Activated CD4-positive, alpha-beta T cell treated with anti-CD3 and anti-CD28 coated beads, Interleukin-2, Interleukin-6, amounts not matched to agents 100 ng/mL and 50 ng/mL, durations not matched to agents 16 hours and 8 hours (primary cell): Measurements from ENCODE around the gene LPP.

Experiments used
- DNase-seq: peaks from one replicate; pipeline ENCODE4 v3.0.0-alpha.2; 2020

The LPP gene

DNA sequence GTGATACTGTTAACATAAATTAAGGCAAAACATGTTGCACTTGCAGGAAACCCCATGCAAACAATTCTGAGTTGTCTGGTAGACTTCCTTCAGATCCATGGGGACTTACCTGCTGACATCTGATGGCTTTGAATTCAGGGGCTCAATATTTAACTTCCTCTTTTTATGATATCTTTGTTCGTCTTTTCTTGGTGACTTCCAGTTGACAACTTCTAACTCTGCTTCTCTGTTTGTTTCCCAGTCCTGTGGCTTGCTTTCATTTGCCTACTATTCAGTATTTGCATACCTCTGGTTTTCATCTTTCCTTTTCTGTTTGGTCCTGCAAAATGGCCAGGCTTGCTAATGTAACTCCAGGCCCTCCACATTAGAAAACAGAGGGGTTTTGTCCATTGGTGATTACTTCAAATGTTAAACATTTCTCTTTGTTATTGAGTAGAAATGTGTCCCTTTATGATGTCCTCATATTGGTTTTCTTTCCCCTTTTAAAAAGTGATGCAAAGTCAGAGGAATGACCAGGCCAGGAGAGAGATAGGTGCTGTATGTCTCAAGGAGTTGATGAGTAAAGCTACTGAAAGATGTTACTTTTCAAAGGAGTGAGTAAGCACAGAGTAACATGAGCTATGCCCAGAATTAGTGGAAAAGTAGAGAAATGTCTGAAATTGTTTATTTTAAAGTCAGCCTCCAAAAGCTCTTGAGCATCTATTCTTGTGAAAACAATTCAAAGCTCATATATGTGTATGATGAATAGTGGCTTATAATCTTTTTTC, 335.9 kb downstream of the LPP start:
- no peak for DNase-seq

DNA sequence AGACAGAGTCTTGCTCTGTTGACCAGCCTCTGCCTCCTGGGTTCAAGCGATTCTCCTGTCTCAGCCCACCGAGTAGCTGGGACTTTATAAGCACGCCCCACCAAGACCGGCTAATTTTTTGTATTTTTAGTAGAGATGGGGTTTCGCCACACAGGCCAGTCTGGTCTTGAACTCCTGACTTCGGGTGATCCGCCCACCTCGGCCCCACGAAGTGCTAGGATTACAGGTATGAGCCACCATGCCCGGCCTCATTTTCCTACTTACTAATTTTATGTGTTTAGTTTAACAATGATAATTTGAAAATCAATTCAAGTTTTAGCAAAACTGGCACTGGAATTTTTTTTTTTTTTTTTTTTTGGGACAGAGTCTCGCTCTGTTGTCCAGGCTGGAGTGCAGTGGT, 336.5 kb downstream of the LPP start:
- DNase-seq = no peak

DNA sequence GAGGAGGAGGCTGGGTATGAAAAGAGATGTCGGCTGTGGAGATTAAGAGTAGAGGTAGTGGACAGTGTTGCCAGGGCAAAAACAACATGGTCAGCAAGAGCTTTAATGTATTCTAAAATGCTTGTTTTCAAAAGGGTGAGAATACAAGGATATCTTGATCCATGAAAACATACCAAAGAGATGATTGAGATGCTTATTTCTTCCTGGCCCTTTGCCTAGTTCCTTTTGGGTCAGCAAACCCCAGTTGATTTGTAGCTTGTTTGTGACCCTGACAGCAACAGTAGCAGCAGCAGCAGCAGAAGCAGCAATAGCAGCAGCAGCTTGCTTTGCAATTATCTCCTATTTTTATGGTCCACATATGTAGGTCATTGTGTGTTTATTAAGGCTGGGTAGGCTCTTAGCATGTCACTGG, 337.3 kb downstream of the LPP start:
- DNase-seq = no peak

DNA sequence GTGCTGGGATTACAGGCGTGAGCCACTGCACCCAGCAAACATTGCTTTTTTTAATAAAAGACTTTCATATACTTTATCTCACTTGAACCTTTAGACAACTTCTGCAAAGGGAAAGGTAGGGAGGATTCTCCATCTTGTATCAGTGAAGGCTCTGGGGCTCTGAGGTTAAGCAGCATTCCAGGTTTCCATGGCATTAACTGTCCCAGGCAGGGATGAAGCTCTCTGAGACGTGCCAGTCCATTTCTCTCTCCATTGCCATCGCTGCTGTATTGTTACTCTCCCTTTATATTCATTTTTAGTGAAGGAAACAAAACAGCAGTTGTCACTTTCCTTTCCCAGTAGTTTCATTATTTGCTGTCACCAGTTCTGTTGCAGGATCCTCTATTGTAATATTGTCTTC, 342.4 kb downstream of the LPP start:
- DNase-seq = no peak

DNA sequence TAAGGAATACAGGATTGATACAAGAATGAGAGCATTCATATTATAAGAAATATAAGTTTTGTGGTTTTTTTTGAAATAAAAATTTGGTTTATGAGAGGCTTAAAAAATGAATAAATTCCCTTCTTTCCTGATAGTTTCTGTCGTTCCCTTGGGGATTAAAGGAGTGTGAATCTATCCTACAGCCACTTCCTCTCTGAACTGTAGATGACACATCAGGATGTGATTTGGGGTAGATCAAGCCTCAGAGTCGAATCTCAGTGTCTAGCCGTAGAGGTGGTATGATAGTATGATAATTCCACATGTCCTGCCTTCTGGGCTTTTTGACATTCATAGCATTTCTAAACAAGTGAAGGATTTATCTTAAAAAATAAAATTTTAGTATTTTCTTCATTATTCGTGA, 343.1 kb downstream of the LPP start:
- DNase-seq = no peak

DNA sequence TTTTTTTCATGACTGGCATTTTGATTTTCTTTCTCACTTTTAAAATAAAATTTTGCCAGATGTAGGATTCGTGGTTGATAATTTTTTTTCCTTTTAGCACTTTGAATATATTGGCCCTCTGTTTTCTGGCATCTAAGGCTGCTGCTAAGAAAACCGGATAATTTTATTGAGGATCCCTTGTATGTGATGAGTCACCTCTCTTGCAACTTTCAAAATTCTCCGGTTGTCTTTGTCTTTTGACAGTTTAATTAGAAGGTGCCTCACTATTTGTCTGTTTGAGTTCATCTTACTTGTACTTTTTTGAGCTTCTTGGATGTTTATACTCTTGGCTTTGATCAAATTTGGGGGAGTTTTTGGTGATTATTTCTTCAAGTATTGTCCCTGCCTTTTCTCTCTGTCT, 349.7 kb downstream of the LPP start:
- DNase-seq = no peak

DNA sequence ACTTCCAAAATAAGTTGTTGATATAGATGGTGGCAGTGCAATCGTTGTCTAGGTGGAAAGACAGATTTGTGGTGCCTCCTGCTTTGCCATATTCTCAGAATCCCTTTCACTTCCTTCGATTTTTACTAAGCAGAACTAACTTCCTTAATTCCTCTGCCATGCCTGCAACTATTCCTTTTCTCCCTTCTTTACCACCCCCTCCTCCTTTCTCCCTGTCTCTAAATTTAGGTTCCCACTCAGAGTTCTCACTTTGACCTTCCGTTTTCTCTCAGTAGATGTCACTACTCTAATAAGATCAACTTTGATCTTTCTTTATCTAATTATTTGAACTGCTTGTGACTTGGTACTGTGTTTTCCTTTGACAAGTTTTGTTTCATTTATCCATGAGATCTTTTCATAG, 351.2 kb downstream of the LPP start:
- DNase-seq = no peak

DNA sequence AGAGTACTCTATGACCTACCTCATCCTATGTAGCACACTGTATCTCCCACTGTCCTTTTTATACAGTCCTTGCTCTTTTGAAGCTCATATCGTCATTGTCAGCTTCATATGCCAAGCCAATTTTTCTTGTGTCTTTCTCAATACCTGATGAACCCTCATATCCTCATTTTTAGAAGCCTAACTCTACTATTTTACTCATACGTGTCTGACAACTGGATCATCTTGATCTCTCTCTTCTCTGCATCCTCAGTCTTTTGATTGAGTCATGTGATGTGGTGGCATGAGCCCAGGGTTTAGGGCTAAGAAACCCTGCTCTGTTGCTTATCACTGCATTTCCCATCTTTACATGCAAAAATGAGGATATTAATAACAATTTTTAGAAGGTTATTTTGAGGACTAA, 352.0 kb downstream of the LPP start:
- no peak for DNase-seq

DNA sequence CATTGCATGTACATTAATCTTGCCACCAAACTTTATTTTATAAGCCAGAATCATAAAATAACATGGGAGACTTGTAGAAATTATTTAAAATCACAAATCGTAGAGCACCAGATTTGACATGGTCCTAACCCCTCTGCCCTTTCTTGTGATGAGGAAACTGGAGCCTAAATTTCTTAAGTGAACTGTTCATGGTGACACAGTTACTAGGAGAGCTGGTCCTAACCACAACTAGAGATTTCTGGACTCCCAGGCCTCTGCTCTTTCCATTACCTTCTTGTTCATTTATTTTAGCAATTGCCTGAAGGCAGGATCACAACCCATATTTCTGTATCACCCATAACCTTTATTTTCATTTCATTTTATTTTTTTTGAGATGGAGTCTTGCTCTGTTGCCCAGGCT, 352.5 kb downstream of the LPP start:
- no peak for DNase-seq

DNA sequence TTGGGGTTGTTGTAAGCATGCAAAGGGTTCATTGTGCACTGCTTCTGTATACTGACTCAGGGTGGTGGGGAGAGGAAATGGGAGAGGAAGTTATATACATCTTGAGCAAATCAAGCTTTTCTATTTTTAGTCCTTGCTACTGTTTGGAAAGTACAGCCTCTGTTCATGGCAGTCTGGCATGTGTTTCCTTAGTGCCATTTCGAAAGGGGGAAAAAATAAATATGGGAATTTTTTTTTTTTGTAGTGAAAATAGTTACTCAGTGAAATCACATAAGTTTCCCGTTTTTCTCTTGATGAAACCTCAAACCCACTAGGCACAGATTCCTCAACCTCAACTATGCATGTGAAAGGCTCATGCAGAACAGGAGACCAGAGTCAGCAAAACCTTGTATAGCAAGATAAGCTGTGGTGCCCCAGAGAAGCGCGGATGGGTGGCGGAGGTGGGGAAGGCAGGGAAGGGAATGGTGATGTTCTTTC, 353.3 kb downstream of the LPP start:
- no peak for DNase-seq

DNA sequence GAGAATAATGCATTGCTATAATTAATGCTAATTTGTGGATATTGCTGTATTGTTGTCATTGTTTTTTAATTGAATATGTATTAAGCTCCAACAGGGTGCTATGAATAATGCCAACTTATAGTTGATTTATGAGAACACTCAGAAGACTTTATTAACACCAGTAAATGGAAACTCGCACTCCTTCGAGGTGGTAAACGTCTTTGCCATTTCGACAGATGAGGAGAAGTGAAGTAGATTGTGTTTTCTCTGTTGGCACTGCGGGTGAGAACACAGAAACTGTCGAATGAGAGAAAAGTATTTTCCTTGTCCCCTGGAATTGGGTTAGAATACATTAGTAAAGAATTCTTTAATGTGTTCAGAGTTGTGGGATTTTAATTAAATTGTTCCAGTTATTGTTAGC, 354.5 kb downstream of the LPP start:
- DNase-seq = no peak

DNA sequence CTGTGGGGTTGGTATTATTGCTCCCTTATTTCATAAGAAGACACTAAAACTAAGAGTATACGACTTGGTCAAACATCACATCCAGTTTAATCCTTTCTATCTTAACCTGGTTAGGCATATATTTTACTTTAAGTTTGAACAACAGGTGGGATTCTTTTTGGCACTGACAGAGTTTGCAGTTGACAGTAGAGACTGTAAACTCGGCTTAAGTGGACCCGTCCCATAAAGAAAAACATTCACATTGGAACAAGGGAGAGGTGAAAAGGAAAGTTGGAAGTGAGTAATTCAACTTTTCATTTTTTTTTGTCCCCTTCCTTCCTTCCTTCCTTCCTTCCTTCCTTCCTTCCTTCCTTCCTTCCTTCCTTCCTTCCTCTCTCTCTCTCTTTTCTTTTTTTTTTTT, 355.4 kb downstream of the LPP start:
- DNase-seq = no peak

DNA sequence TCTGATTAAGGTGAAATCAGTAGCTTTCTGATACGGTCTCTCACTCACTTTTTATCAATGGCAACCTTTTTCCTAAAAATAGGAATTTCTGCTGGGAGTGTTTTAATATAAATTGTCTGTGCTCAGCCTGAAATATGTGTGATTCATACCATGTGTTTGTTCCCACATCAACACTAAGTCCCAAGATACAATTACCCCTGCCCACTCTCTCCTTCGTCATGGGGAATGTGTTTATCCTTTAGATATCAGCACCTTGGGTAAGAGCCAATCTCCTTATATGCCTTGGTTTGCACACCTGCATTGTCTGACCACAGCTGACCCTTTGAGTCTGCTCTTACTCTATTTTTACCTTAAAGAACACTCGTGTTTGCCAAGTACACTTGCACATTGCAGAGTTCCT, 356.4 kb downstream of the LPP start:
- DNase-seq = no peak

DNA sequence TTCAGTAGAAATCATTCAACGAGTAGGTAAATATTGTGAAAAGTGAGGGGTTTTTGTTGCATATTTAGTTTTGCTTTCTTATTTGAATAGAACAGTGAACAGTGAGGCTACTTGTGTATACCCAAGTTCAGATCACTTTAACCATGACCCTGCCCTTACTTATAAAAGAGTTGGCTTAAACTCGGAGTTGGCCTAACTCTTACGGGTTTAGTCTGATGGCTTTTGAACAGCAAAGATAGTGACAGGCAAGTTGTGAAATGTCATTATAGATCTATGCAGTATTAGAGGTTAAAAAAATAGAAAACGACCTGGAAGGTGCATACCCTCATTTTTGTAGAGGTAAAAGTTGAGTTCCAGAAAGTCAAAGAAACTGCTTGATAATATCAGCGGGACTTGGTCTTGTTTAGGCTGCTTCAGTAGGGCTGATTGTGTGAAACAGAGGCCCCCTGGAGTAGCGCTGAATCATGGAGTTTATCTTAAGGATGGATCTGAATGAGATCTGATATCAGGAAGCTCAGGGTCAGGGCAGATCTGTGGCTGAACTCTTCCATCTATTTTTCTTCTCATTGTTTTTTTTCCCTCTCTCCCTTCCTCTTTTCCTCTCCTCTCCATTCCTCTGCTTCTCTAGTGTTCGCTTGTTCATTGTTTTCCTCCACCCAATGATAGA, 359.8 kb downstream of the LPP start:
- DNase-seq = no peak

DNA sequence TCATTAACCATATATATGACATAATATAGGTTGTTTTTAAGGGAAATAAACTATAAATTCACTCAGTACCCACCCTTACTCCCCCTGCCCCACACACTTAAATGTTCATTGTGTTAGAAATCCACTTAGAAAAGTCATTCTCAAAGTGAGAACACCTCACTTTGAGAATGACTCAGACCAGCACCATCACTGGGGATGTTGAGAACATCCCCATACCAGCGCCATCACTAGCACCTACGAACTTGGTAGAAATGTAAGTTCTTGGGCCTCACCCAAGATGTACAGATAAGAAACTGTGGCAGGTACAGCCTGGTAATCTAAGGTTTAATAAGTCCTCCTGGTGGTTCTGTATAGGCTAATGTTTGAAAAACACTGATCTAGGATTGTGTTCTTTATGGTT, 362.6 kb downstream of the LPP start:
- DNase-seq = peak; percentile 54

DNA sequence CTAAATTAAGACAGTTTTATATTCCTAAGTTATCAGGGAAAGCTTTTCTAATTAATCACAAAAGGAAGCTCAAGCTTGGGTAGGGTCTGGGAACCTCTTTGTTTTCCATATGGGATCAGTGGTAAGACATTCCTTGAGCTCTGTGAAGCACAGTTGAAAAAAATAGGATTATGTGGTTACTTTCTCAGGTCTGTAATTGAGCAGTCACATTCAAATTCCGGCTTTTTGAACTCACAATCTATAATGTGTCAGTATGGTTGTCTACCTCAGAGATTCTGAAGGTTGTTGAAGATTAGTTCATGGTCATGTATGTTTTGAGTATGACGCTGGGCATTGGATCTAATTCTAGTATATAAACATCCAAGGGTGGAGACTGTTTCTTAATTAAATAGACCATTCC, 364.5 kb downstream of the LPP start:
- no peak for DNase-seq

DNA sequence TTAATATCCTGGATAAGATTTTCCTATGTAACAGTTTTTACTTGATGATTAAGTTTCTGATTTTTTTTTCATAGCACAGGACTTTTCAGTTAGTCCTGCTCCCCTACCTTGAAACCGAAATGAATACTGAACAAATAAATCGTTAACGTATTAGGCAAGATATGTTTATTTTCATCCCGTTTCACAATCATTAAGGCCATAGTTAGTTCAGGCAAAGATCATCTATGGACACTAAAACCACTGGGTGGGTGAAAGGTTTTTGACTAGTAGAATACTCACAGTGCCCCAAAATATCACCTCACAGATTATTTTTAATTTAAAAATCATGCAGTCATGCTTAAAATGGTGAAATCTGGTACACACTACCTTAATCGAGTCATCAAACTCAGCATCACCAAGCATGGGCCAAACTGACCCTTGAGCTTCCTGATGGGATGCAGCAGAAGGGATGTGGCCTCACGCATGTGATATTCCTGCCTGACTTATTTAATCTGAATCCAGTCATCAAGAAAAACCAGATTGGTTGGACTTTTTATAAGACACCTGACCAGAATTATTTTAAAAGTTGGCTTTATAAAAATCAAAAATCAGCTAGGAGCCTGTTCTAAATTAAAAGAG, 365.0 kb downstream of the LPP start:
- no peak for DNase-seq

DNA sequence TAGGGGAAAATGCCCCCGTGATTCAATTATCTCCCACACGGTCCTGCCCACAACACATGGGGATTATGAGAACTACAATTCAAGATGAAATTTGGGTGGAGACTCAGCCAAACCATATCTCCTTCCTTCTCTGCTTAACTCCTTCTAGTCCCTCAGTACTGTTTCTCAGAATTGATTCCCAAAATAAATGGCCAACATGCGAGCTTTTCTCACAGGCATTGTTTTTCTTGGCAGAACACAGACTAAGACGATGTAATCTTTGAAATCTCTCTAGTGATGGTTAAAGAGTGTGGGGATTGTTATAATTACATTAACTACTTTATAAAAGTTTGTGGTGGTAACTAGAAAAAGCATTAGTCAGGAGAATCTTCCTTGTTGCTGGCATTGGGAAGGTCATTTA, 366.5 kb downstream of the LPP start:
- DNase-seq = no peak

DNA sequence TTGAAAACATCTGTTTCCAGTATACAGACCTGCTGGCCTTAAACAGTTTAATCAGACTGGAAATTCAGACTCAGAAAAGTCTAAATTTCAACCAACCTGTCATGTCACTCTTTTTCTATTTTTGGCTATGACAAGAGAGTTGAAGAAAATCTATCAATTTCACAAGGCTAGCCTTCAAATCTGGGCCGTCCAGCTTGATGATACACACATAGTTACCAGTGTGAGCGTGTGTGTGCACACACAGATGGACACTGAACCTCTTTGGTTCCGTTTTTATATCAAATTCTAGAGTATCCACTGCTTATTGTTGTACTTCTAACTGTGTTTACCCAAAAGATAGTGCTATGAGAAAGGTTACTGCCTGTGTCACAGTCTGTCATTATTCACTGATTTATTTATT, 368.2 kb downstream of the LPP start:
- no peak for DNase-seq

DNA sequence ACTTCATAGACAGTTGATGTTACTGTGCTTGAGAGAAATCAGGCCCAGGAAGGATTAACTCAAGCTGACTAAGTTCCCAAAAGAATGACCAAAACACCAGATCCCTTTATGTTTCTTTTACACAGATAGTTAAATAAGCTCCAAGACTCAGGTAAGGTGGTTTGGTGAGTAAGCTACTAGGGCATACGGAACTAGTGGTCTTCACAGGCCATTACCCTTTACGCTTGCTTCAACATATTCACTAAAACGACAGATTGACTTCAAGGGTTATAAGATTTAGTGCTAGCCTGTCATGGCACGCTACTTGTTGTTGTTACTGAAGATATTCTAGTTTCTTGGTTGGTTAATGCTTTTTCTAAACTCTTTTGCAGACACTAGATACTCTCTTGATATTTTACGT, 369.3 kb downstream of the LPP start:
- DNase-seq = no peak

DNA sequence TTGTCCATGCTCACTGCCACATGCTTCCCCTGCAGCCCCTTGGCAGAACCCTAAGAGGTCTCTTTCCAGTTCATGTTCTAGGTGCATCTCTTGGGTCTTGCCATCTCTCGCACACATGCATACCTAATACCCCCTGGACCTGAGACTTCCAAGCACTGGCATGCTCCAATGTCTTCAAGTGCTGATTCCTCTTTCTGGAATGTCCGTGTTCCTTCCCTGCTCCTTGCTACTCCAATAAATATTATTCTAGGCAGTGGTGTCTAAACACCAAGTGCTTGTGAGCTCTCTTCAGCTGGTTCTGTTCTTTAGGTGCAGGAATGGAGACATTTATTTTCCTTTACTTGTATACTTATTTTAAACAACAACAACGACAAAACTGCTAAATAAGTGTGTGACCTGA, 370.1 kb downstream of the LPP start:
- no peak for DNase-seq

DNA sequence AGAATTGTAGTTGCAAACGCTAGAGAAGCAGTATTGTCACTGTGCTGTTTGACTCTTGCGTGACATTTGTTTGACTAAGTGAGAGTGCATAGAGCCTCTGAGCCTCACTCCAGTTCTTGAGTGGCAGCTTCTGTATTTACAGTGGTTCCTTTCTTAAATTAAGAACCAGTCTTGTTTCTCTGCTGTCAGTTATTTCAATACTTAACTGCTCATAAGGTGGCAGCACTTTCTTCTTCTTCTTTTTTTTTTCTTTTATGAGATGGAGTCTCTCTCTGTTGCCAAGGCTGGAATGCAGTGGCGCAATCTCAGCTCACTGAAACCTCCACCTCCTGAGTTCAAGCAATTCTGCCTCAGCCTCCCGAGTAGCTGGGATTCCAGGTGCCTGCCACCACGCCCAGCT, 372.1 kb downstream of the LPP start:
- no peak for DNase-seq

DNA sequence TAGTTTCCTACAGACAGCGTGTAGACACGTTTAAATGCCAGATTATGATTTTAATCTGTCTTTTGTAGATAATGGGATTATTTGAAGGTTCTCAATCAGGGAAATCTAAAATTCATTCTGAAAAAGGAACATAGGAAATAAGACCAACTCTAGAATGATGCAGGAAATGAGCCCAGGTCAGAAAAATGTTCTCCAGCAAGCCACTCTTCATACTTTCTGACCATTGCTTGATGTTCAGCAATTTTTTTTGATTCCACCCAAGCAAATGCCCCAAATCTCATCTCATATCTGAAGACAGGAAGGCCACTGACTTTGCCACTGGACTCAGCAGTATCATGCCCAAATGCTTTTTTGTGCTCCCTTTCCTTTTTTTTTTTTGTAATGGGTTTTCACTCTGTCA, 373.4 kb downstream of the LPP start:
- DNase-seq = no peak

DNA sequence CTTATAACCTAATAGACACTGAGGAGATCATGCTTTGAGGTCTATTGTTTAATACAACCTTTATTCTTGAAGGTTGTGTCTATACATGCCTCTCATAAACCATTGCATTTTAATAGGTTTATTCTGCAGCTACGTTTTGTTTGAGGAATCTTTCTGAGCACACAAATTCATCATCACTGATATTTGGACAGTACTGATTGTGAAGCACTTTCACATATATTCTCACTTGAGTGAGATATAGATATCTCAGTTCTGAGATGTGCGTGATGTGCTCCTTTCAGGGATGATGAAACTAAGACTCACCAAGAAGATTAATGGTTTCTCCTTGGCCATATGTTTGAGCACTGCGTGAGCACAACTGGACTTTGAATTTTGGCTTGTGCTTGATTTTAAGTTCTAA, 374.4 kb downstream of the LPP start:
- DNase-seq = no peak
